CD4-positive, alpha-beta T cell treated with Interleukin-10 for 1 hour (primary cell): Measurements from ENCODE around the gene PMM2.

Source experiments
- DNase-seq: peaks from one replicate; pipeline ENCODE4 v3.0.0-alpha.2; 2020

Gene PMM2

GRCh38 chr16:8853150-8853549 lies 55.5 kb downstream of the PMM2 start:
- DNase-seq, result no peak

- no peak for DNase-seq
Measured at GRCh38 chr16:8853611-8854010, 56.0 kb downstream of the PMM2 start.

DNA sequence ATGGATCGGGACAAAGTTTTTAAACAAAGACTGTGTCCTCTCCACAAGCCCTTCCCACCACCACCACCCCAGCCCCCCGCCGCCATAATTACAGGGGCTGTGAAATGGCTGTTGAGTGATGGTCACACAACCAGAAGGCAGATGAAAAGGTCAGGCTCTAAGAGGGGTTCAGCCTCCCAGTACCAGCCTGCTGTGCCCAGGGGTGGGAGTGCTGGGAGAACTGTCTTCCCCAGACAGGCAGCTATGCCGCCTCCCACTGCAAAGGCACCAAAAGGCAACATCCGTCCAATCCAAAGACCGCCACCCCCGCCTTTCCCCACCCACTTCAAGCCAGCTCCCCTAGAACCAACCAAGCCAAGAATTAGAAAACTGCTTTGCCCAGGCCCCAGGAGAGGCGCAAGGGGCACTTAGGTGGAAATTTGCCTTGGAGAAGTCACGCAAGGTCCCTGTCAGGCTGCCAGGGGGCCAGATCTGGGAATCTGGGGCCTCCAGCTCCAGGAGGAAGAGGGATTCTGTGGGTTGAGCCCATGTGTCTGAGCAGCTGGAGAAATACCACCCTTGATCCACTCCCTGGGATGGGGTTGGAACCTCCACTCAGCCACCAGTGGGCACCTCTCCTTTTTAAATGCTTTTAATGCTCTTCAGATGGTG lies 56.8 kb downstream of the PMM2 start:
- no peak for DNase-seq

DNA sequence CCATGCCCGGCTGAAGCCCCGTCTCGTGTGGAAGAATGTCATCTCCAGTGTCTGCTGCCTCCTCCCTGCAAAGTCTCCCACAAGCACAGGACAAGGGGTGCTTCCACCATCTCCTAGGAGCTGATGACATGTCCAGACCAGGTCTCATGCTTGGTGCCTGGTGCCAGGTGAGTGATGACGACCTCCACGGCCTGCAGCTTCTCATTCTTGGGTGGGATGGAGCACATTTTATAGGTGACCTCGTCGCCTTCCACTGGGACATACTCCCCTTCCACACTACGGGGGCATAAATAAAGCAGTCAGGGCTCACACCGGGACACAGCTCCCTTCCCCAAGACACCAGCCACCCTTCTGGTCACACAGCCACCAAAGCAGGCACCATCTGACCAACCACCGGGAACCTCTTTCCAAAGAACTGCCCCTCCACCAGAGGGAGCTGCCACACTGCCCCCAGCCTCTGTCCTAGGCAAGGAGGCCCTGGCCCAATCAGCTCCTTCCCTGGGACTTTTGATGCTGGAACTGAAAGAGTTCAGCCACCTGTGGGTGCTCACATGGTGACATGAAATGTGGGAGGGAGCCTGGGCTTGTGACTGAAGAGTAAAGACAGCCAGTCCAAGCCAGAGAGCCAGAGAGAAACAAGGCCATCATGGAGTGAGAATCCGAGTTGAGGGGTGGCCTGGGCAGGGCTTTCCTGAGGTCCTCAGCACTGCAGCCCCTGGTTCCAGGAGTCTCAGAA lies 57.6 kb downstream of the PMM2 start:
- no peak for DNase-seq

- no peak for DNase-seq
Measured at GRCh38 chr16:8855972-8856371, 58.3 kb downstream of the PMM2 start.

GRCh38 chr16:8858994-8859912 lies 61.6 kb downstream of the PMM2 start:
- DNase-seq, result no peak

- DNase-seq, result no peak
Measured at GRCh38 chr16:8859913-8860881, 62.6 kb downstream of the PMM2 start.

- DNase-seq, result no peak
Measured at GRCh38 chr16:8861563-8862308, 64.1 kb downstream of the PMM2 start.

- no peak for DNase-seq
Measured at GRCh38 chr16:8862309-8863130, 64.9 kb downstream of the PMM2 start.

DNA sequence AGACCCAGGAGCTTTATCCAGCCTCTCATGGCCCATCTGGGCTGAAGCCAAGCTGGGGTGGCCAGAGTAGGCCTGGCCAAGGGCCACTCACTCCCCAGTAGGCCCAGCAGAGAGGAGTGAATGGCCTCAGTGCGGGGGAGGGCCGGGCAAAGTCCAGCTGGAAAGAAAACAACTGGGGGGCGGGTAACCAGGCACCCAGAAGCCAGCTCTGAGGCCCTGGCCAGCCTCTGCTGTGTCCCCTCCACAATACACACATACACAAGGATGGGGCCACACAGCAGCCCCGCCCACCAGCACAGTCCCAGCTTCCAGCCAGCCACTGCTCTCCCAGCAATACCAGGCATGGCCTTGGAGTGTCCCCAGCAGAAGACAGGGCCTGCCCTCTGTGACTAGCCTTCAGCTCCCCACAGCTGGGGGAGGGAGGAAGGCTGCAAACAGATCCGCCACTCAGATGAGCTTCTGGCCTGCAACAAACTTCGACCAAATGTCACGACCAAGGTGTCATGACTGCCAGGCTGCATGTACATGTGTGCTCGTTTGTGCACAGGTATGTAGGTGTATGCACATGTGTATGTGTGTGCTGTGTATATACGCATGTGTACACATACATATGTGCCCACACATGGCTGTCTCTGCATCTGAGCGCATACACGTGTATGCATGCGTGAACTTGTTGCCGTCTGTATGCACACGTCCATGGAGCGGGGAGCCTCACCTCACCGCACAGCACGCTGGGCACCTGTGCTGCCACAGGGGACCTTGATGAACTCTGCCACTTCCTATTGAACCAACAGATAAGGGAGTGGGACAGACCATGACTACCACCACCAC lies 66.2 kb downstream of the PMM2 start:
- no peak for DNase-seq

DNA sequence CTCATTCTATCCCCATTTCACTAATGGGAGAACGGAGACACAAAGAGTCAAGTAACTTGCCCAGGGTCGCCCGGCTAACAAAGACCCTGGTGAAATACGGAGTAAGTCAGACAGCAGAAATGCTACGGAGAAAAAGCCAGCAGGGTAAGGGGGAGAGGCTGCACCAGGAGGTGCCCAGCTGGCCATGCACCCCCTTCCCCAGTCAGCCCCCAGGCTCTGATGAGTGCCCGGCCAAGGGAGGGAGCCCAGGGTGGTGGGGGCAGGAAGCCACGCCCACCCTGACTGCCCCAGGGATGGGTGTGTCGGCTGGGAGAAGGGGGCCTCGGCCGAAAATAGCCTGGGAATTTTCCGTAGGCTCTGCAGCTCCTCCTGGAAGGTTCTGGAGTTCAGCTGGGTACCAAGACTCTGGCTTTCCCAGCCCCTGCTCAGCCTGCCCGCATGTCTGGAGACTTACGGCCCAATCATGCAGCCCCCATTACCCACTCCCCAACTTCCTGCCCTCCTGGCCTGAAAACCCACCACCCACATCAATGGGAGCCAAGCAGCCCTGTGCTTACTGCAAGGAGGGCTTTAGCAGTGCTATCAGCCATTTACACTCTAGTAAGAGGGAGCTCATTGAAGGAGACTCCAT lies 67.0 kb downstream of the PMM2 start:
- no peak for DNase-seq

GRCh38 chr16:8865145-8865882 lies 67.7 kb downstream of the PMM2 start:
- DNase-seq, result no peak

GRCh38 chr16:8866118-8866883 lies 68.7 kb downstream of the PMM2 start:
- DNase-seq, result no peak

DNA sequence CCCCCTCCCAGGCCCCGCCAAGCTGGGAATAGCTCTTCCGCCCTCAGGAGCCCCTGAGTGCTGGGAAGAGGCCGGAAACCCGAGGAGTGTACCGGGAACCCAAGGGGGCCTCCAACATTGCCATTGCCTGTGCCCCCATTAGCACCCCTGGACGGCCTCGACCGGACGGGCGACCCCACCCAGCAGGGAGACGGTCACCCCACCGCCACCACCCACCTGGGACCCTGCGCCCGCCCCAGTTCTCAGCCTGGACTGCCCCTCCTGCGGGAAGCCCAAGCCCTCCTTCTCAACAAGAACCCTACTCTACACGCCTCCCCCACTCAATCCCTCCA lies 69.2 kb downstream of the PMM2 start:
- DNase-seq, result no peak

- DNase-seq, result no peak
Measured at GRCh38 chr16:8867216-8867931, 69.7 kb downstream of the PMM2 start.

DNA sequence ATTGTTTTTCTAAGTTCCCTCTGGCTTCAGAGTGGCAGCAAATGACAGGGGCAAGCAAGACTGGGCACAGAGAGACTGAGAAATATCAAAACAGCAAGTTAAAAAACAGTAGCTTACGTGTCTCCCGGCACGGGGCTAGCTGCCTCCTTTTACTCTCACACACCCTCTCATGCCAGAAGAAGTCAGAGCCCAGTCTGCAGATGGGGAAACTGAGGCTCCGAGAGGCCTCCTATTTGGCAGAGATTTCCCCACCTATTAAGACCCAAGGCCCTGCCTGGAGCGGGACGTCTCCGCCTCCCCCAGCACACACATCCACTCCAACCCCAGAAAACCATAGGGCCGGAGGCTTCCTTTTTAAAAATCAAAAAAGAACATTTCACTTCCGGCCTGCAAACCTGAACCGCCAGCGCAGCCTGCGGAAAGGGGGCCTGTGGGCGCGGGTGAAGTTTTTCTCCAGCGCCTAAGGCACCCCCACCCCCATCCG lies 70.3 kb downstream of the PMM2 start:
- DNase-seq, result peak; percentile 13
